ENCODE data around the gene WNT2B. TPM values are rescaled to one million over a fixed set of nuclear protein-coding genes. Genes with fewer than 3 reads are reported as not detected.

WNT2B gene
- total and polyA plus RNA-seq, 4 donors, result 1.9 to 6.3 (median 4.1) TPM

DNA sequence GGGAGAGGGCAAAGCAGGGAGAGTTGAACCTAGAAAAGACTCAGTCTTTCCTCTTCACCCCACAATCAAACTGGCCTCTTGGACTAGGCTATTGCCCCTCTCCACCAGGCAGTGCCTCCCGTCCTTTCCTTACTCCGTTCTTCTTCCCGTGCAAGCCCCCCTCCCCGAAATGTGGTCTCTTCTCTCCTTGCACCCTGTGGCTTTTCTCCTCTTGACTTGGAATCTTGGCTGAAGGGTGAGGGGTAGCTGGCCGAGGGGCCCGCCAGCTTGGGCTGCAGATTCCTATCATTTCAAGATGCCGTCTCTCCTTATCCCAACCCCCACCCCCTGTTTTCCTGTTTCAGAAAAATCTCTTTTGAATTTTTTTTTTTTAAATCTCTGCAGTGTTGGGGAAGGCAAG lies 1.6 kb downstream of the WNT2B start:
- DNase-seq (no peak), ATAC-seq (ENCODE audit: insufficient read depth, low FRiP score) (no peak)
- Histone ChIP-seq H3K9ac (ENCODE audit: insufficient read depth in 1 of 2, low read length in 2 of 2) (no peak overlapping the region), H3K27ac (ENCODE audit: low read depth in 1 of 2, low read length in 1 of 2) (no peak overlapping the region), H3K9me3 (ENCODE audit: control insufficient read depth in 4 of 4, insufficient read depth in 3 of 4, low read length in 3 of 4) (no peaks in the 10 kb centered on the region), H3K27me3 (ENCODE audit: control insufficient read depth in 3 of 3, insufficient read depth in 3 of 3, low read length in 2 of 3) (peaks cover 0 to 43% (median 23%) of the 10 kb centered on the region in 3 donors), H3K4me1 (ENCODE audit: control insufficient read depth in 5 of 5, insufficient read depth in 5 of 5, low read length in 5 of 5) (peaks cover 0 to 25% (median 11%) of the 10 kb centered on the region in 5 donors), H3K4me3 (no peak overlapping the region), H3K36me3 (ENCODE audit: control insufficient read depth in 4 of 4, insufficient read depth in 4 of 4, low read length in 4 of 4) (no peaks in the 10 kb centered on the region)
- WGBS, 2 donors, result 77 to 85% methylated on average over 7 of the region's 7 CpGs
- no peak for TF ChIP-seq CTCF (IDR thresholded peaks at IDR 0.05; ENCODE audit: control extremely low read depth, extremely low read depth)

DNA sequence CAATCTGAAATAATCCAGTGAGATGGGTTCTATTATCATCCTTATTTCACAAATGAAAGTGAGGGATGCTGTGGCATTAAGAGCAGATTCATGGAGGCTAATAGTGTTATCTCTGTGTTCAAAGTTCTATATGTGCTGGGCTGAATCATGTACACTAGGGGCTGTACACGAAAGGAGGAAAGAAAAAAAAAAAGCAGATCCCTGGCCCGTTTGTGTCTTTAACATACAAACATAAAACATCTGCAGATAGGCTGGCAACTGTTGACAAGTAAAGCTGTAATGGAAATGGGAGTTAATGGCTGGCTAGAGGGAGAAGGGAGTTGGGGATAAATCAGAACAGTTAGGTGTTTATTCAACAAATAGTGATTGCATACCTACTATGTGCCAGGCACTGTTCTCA lies 3.1 kb downstream of the WNT2B start:
- H3K4me3 ChIP-seq, result no peak overlapping the region
- H3K9ac ChIP-seq (ENCODE audit: insufficient read depth in 1 of 2, low read length in 2 of 2), result no peak overlapping the region
- peak in 1 of 3 donors; percentile 12 for DNase-seq
- H3K36me3 ChIP-seq (ENCODE audit: control insufficient read depth in 4 of 4, insufficient read depth in 4 of 4, low read length in 4 of 4), result peaks cover 0 to 2% (median 0%) of the 10 kb centered on the region in 4 donors
- H3K9me3 ChIP-seq (ENCODE audit: control insufficient read depth in 4 of 4, insufficient read depth in 3 of 4, low read length in 3 of 4), result no peaks in the 10 kb centered on the region
- peaks cover 0 to 43% (median 23%) of the 10 kb centered on the region in 3 donors for H3K27me3 ChIP-seq (ENCODE audit: control insufficient read depth in 3 of 3, insufficient read depth in 3 of 3, low read length in 2 of 3)
- 36 to 59% methylated on average over 2 of the region's 2 CpGs for WGBS, 2 donors
- no peak overlapping the region for H3K27ac ChIP-seq (ENCODE audit: low read depth in 1 of 2, low read length in 1 of 2)
- H3K4me1 ChIP-seq (ENCODE audit: control insufficient read depth in 5 of 5, insufficient read depth in 5 of 5, low read length in 5 of 5), result peaks cover 0 to 20% (median 11%) of the 10 kb centered on the region in 5 donors
- ATAC-seq (ENCODE audit: insufficient read depth, low FRiP score), result no peak
- no peak for TF ChIP-seq CTCF (IDR thresholded peaks at IDR 0.05; ENCODE audit: control extremely low read depth, extremely low read depth)

DNA sequence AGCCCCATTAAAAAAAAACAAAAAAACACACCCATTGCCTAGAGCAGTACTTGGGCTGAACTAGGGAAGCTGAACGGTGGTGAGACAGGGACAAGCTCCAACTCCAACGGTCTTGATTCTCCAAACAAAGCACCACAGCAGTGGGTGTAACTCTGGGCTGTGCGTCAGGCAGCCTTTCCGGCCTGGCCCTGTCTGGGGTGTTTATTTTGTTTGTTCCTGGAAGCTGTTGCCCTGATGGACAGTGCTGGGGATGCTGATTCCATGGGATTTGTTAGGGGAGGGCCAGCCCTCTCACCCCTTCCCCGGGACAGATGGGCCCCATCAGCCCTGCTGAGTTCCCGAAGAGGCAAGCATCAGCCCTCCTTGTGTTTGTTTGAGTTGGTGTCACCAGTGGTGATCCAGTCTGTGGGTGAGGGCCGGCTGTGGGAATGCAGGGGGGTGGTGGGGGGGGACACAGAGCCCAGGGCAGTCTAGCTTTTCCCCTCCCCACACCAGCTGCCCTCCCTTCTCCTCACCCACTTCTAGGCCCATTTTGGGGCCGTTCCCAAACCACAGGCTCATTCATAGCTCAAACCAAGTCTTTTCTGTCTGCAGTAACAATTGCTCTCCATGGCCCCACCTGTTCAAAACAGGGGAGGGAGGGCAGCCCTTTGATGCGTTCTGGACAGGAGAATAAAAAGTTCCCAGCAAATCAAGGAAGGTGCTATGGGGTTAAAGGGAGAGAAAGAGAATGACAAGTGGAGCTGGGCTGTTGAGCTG lies 4.5 kb downstream of the WNT2B start:
- H3K27ac ChIP-seq (ENCODE audit: low read depth in 1 of 2, low read length in 1 of 2), result peak overlapping the region in 1 of 2 donors; percentile 52
- H3K9me3 ChIP-seq (ENCODE audit: control insufficient read depth in 4 of 4, insufficient read depth in 3 of 4, low read length in 3 of 4), result no peaks in the 10 kb centered on the region
- H3K4me3 ChIP-seq, result no peak overlapping the region
- H3K36me3 ChIP-seq (ENCODE audit: control insufficient read depth in 4 of 4, insufficient read depth in 4 of 4, low read length in 4 of 4), result peaks cover 0 to 4% (median 0%) of the 10 kb centered on the region in 4 donors
- H3K27me3 ChIP-seq (ENCODE audit: control insufficient read depth in 3 of 3, insufficient read depth in 3 of 3, low read length in 2 of 3), result peaks cover 0 to 33% (median 16%) of the 10 kb centered on the region in 3 donors
- peaks cover 0 to 10% (median 4%) of the 10 kb centered on the region in 5 donors for H3K4me1 ChIP-seq (ENCODE audit: control insufficient read depth in 5 of 5, insufficient read depth in 5 of 5, low read length in 5 of 5)
- no peak for ATAC-seq (ENCODE audit: insufficient read depth, low FRiP score)
- H3K9ac ChIP-seq (ENCODE audit: insufficient read depth in 1 of 2, low read length in 2 of 2), result no peak overlapping the region
- DNase-seq, result peak; percentile 56 to 73 (median 63)
- 59 to 69% methylated on average over 9 of the region's 9 CpGs for WGBS, 2 donors
- TF ChIP-seq CTCF (IDR thresholded peaks at IDR 0.05; ENCODE audit: control extremely low read depth, extremely low read depth), result no peak
